Stimulated activated CD4-positive, alpha-beta T cell treated with anti-CD3 and anti-CD28 coated beads, TNF-alpha, amount 100 ng/mL, for 4 hours (primary cell): ENCODE results near the gene RBP5.

Experiments used
- DNase-seq, 3 experiments: peaks; one replicate each; pipeline ENCODE4 v3.0.0-alpha.2; 2020; ENCODE audit warnings: low read depth in 3 of 3

RBP5 gene

DNA sequence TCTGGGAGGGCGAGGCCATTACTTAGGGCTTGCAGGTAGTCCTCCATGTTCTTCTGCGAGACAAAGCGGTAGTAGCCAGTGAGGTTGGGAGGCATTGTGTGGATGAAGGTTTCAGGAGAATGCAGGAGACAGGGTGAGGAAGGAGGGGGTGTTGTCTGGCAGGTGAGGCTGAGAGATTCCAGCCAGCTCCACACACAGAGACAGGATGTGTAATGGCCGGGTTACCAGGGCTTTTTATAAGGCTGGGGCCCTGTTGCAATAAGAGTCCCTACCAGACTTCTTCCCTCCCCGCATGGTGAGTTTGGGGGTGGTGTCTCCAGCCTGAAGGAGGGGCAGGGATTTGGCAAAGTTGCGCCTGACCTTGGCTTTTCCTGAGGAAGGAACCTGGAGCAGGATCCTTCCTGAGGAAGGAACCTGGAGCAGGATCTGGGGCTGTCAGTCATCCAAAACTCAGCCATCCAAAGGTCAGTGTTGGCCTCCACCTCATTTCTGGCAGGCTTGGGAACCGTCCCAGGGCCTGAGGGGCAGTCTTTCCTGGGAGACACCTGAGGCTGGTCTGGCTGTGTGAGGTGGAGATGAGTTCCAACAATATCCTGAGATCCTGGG is at the start of gene RBP5:
Gene RBP5 (minus strand): TSS at position 209 of the 606 bp plus-strand sequence. CDS start 114 bp downstream, at position 95.
- no peak for DNase-seq

- DNase-seq, result no peak
Observed at GRCh38 chr12:7178481-7178880, 49.8 kb upstream of the RBP5 start.

DNA sequence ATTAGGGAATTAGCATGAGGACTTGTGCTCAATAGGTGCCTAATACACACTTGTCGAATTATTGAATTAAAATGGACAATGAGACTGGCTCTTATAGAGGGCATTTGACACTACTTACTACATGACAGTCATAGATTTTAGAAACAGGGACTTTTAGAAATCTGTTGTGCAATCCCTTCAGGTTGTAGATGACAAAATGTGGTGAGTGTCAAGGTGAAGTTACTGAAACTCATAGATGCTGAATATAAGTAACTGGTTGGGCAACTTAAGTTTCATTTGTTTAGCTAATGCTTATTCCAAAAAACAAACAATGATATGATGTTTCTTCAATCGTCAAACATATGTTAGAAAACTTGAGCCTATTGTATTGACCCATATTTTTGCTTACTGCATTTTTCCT is 47.9 kb upstream of the RBP5 start:
- no peak for DNase-seq

DNA sequence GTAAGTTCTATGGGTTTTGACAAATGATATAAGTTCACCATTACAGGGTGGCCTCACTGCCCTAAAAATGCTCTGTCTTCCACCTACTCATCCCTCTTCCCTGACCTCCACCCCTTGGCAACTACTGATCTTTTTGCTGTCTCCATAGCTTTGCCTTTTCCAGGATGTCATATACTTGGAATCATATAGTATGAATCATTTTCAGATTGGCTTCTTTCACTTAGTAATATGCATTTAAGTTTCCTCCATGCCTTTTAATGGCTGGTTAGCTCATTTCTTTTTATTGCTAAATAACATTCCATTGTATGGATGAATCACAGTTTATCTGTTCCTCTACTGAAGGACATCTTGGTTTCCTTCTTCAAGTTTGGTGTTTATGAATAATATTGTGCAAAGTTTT is 46.8 kb upstream of the RBP5 start:
- no peak for DNase-seq

DNA sequence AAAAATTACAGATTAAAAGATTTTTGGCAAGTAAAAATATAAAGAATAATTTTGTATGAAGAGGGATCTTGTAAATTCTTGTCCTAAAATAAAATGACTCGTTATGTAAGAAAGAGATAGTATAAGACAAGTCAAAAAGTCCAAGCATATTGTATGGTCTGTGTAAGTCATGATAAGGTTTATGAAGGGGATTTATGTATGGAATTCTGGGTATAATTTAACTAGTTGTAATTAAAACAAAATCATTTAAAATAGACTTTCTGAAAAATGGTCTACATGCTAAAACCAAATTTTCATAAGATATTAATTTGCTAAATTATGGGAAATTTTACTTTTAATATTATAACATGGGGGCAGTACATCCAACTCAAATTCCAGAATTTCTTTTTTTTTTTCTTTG is 43.2 kb upstream of the RBP5 start:
- no peak for DNase-seq

DNA sequence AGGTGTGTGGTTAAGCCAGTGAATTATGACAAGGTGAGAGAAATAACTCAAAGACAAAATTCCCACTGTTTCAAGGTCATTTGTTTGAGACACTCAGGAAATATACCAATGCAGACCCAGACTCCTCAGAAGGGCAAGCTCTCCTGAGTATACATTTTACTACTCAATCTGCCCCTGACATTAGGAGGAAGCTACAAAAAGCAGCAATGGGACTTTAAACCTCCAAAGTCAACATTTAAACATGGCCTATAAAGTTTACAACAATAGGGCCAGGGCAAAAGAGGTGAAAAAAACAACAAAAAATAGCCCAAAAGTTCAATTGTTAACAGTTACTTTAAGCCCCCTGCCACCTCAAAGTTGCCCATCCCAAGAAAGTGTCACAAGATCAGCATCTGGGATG is 41.3 kb upstream of the RBP5 start:
- no peak for DNase-seq

- DNase-seq, result no peak
Observed at GRCh38 chr12:7162691-7163114, 34.0 kb upstream of the RBP5 start.

GRCh38 chr12:7161811-7162210 is 33.1 kb upstream of the RBP5 start:
- no peak for DNase-seq

DNA sequence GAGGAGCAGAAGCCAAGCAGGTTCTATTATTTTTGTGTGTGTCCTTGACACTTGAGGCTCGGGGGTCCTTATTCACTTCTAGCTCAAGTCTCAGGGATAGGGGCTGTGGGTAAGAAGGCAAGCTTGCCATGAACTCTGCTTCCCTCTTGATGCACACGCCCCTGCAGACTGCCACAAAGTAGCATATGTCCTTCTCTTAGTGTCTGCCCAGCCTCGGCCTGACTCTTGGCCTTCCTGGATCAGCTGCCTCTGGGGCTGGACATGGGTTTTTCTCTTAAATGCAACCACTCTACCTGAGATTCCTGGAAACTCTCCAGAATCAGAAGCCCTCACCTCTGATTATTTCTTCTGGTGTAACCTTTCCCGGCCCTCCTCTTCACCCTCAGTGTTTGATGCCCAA is 32.6 kb upstream of the RBP5 start:
- DNase-seq, result no peak

GRCh38 chr12:7160183-7160582 is 31.5 kb upstream of the RBP5 start:
- no peak for DNase-seq

GRCh38 chr12:7158781-7159609 is 30.3 kb upstream of the RBP5 start:
- no peak for DNase-seq

DNA sequence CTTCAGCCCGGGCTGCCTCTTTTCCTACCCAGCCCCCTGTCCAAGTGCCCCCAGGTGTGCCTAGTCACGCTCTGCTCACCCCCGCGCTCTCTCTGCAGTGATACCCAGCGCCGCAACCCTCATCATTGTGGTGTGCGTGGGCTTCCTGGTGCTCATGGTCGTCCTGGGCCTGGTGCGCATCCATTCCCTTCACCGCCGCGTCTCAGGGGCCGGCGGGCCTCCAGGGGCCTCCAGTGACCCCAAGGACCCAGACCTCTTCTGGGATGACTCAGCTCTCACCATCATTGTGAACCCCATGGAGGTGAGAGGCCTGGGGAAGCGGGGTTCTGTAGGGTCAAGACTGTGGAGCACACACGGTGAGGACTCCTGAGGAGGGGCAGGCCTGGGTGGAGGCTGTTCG is 28.7 kb upstream of the RBP5 start:
- no peak for DNase-seq

- DNase-seq, result no peak
Observed at GRCh38 chr12:7156259-7157197, 27.8 kb upstream of the RBP5 start.

- DNase-seq, result no peak
Observed at GRCh38 chr12:7155471-7156034, 26.9 kb upstream of the RBP5 start.

GRCh38 chr12:7154901-7155470 is 26.3 kb upstream of the RBP5 start:
- DNase-seq, result no peak

DNA sequence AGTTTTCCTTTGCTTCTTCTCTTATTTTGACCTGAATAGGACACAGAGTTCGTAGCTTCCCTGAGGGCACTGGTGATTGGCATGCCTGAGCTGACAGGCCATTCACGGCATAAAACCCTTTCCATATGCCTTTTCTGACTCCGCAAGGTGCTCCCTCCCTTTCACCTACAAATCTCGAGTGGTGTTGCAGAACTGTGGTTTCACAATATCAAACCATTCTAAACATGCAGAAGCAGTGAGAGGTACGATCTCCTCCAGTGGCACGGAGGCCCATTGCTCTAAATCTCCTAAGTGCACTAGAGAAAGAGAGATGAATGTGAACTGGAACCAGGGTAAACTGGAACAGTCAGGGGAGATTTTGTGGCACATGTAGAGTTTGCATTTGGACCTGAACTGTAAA is 25.4 kb upstream of the RBP5 start:
- DNase-seq, result no peak

DNA sequence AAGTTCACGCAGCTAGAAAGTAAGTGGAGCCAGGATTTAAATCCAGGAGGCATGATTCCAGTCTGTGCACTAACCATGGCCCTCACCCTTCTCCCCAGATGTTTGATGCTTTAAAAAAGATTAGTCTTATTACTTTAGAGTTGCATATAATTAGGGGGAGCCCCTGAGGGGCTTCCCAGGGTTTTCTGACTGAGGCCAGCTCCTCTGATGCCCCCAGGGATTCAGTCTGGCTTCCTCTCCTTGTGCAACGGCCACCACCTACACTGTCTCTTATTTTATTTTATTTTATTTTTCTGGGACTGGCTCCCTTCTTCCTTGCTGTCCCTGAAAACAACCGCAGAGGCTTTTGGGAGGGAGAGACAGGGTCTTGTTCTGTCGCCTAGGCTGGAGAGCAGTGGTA is 24.1 kb upstream of the RBP5 start:
- no peak for DNase-seq

- DNase-seq, result no peak
Observed at GRCh38 chr12:7151532-7151931, 22.8 kb upstream of the RBP5 start.

- DNase-seq, result no peak
Observed at GRCh38 chr12:7150841-7151240, 22.2 kb upstream of the RBP5 start.

DNA sequence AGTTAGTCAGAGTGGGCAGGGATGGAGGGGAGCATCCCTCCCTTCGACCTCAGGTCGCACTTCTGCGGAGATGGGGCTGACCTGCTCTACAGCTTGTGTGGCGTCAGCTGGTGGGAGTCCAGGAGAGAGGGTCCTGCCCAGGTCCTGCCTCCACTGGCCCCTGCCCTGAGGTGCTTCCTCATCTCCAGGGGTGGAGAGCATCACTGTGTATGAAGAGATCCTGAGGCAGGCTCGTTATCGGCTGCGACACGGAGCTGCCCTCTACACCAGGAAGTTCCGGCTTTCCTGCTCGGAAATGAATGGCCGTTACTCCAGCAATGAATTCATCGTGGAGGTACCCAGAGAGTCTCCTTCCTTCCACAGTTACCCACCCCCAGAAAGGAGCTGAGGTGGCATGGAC is 21.7 kb upstream of the RBP5 start:
- no peak for DNase-seq

DNA sequence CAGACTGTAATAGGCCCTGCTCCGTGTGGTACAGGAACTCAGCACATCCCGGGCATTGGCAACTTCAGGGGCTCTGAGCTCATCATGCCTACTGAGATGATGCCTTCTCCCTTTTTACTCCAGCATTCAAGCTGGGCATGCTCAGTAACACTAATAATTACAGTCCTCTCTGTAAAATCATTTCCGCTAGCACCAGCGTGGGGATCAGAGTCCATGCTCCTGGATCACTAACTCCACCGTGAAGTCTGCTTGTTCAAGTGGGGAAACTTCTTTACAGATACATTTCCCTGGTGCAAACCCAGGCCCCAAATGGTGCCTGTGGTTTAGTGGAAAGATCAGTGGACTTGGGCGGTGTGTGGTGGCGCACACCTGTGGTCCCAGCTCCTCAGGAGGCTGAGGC is 18.2 kb upstream of the RBP5 start:
- no peak for DNase-seq

- DNase-seq, result no peak
Observed at GRCh38 chr12:7146228-7146627, 17.5 kb upstream of the RBP5 start.
